H9 (cell line): Measurements from ENCODE around the gene SMU1. TPM values are rescaled to one million over a fixed set of nuclear protein-coding genes. Genes with fewer than 3 reads are reported as not detected.

ENCODE experiments used
- DNase-seq: peaks from one replicate; pipeline ENCODE4 v3.0.0-alpha.2; 2017
- H2AFZ ChIP-seq: one replicate; pipeline ENCODE4 v1.6.1; 2013; ENCODE audit warnings: mild to moderate bottlenecking, low read length, control low read depth, moderate library complexity
- H2AK5ac ChIP-seq: 2 replicates; pipeline ENCODE4 v1.6.1; 2013; ENCODE audit warnings: low read length, control low read depth, mixed read lengths; ENCODE audit not compliant: insufficient read length
- H2BK120ac ChIP-seq: one replicate; pipeline ENCODE4 v1.6.1; 2013; ENCODE audit warnings: low read depth, mild to moderate bottlenecking, low read length, control low read depth, inconsistent platforms; ENCODE audit not compliant: poor library complexity, severe bottlenecking
- H2BK12ac ChIP-seq: 2 replicates; pipeline ENCODE4 v1.6.1; 2013; ENCODE audit warnings: low read length, control low read depth, mixed read lengths, low read depth; ENCODE audit not compliant: insufficient read length
- H2BK15ac ChIP-seq: 2 replicates; pipeline ENCODE4 v1.6.1; 2013; ENCODE audit warnings: low read depth, low read length, control low read depth
- H2BK20ac ChIP-seq: one replicate; pipeline ENCODE4 v1.6.1; 2013; ENCODE audit warnings: low read depth, mild to moderate bottlenecking, low read length, control low read depth, inconsistent platforms; ENCODE audit not compliant: poor library complexity, severe bottlenecking
- H2BK5ac ChIP-seq: 2 replicates; pipeline ENCODE4 v1.6.1; 2013; ENCODE audit warnings: low read length, control low read depth, mixed read lengths; ENCODE audit not compliant: insufficient read length
- H3K14ac ChIP-seq: 2 replicates; pipeline ENCODE4 v1.6.1; 2013; ENCODE audit warnings: low read length, control low read depth; ENCODE audit not compliant: insufficient read depth
- H3K18ac ChIP-seq: 2 replicates; pipeline ENCODE4 v1.6.1; 2013; ENCODE audit warnings: low read depth, mild to moderate bottlenecking, mixed read lengths, low read length, control low read depth; ENCODE audit not compliant: insufficient read length
- H3K23ac ChIP-seq: 2 replicates; pipeline ENCODE4 v1.6.1; 2013; ENCODE audit warnings: low read length, control low read depth, mixed read lengths, low read depth; ENCODE audit not compliant: insufficient read length
- H3K23me2 ChIP-seq: 2 replicates; pipeline ENCODE4 v1.6.1; 2013; ENCODE audit warnings: low read depth, mild to moderate bottlenecking, mixed read lengths, low read length, control low read depth; ENCODE audit not compliant: insufficient read length, poor library complexity, severe bottlenecking
- H3K27ac ChIP-seq: 2 replicates; pipeline ENCODE4 v1.5.1; 2013; ENCODE audit warnings: low read length, control low read depth, mixed read lengths, low read depth; ENCODE audit not compliant: insufficient read length
- H3K27me3 ChIP-seq: 2 replicates; pipeline ENCODE4 v1.6.1; 2013; ENCODE audit warnings: low read length, control low read depth, inconsistent platforms; ENCODE audit not compliant: insufficient read depth
- H3K4ac ChIP-seq: 2 replicates; pipeline ENCODE4 v1.6.1; 2013; ENCODE audit warnings: low read depth, mild to moderate bottlenecking, control low read depth, inconsistent platforms, low read length, moderate library complexity
- H3K4me1 ChIP-seq: 2 replicates; pipeline ENCODE4 v1.6.1; 2013; ENCODE audit warnings: low read length, control low read depth, inconsistent platforms; ENCODE audit not compliant: insufficient read depth
- H3K4me2 ChIP-seq: 2 replicates; pipeline ENCODE4 v1.6.1; 2013; ENCODE audit warnings: low read length, control low read depth, mixed read lengths; ENCODE audit not compliant: insufficient read length, insufficient read depth
- H3K56ac ChIP-seq: 2 replicates; pipeline ENCODE4 v1.6.1; 2013; ENCODE audit warnings: low read depth, mild to moderate bottlenecking, mixed read lengths, low read length, control low read depth; ENCODE audit not compliant: insufficient read length
- H3K79me1 ChIP-seq: 2 replicates; pipeline ENCODE4 v1.6.1; 2013; ENCODE audit warnings: low read depth, mild to moderate bottlenecking, moderate library complexity, low read length, control low read depth, inconsistent platforms; ENCODE audit not compliant: insufficient read depth, poor library complexity, severe bottlenecking
- H3K79me2 ChIP-seq: 2 replicates; pipeline ENCODE4 v1.6.1; 2013; ENCODE audit warnings: low read length, control low read depth, inconsistent platforms; ENCODE audit not compliant: insufficient read depth
- H3K9ac ChIP-seq: 2 replicates; pipeline ENCODE4 v1.6.1; 2013; ENCODE audit warnings: low read length, control low read depth, mixed read lengths; ENCODE audit not compliant: insufficient read length; ENCODE audit errors: extremely low read depth
- H3K9me3 ChIP-seq: one replicate; pipeline ENCODE4 v1.6.1; 2013; ENCODE audit warnings: low read depth, low read length, inconsistent platforms; ENCODE audit not compliant: control insufficient read depth
- H3T11ph ChIP-seq: one replicate; pipeline ENCODE4 v1.6.1; 2013; ENCODE audit warnings: mild to moderate bottlenecking, low read length, control low read depth, inconsistent platforms
- H4K20me1 ChIP-seq: one replicate; pipeline ENCODE4 v1.6.1; 2013; ENCODE audit not compliant: control insufficient read depth, insufficient read length, insufficient read depth
- H4K5ac ChIP-seq: 2 replicates; pipeline ENCODE4 v1.6.1; 2013; ENCODE audit warnings: low read depth, mild to moderate bottlenecking, mixed read lengths, low read length, control low read depth; ENCODE audit not compliant: insufficient read length
- H4K8ac ChIP-seq: replicated peaks from 2 replicates; pipeline ENCODE4 v1.6.1; 2013; ENCODE audit warnings: low read length, control low read depth, mixed read lengths, low read depth; ENCODE audit not compliant: insufficient read length
- H4K91ac ChIP-seq: 2 replicates; pipeline ENCODE4 v1.6.1; 2013; ENCODE audit warnings: low read depth, mild to moderate bottlenecking, moderate library complexity, mixed read lengths, low read length, control low read depth; ENCODE audit not compliant: insufficient read length
- H3K27ac Mint-ChIP-seq, 3 experiments: 2 replicates in 2 of 3; 3 replicates in 1 of 3; pipeline ENCODE4 v1.8.0; 2020 to 2021; ENCODE audit warnings: mixed read lengths in 3 of 3, mild to moderate bottlenecking in 1 of 3, moderate library complexity in 1 of 3
- H3K27me3 Mint-ChIP-seq: 2 replicates; pipeline ENCODE4 v1.8.0; 2021; ENCODE audit warnings: low read depth, mild to moderate bottlenecking, moderate library complexity, mixed read lengths
- H3K36me3 Mint-ChIP-seq, 3 experiments: 2 replicates in 2 of 3; 3 replicates in 1 of 3; pipeline ENCODE4 v1.8.0; 2020 to 2021; ENCODE audit warnings: low read depth in 3 of 3, mixed read lengths in 3 of 3; ENCODE audit not compliant: insufficient read depth in 1 of 3
- H3K4me1 Mint-ChIP-seq, 2 experiments: 2 replicates each; pipeline ENCODE4 v1.8.0; 2020; ENCODE audit warnings: mixed read lengths in 2 of 2
- H3K4me3 Mint-ChIP-seq, 2 experiments: 2 replicates in 1 of 2; 3 replicates in 1 of 2; pipeline ENCODE4 v1.8.0; 2020 to 2021; ENCODE audit warnings: mild to moderate bottlenecking in 2 of 2, mixed read lengths in 2 of 2, moderate library complexity in 1 of 2
- H3K9me3 Mint-ChIP-seq, 2 experiments: 2 replicates in 1 of 2; 3 replicates in 1 of 2; pipeline ENCODE4 v1.8.0; 2020; ENCODE audit warnings: mild to moderate bottlenecking in 2 of 2, mixed read lengths in 2 of 2, moderate library complexity in 1 of 2
- WGBS: extraction: QIAGEN DNeasy Blood & Tissue Kit; methylation state at CpG from one replicate; pipeline ENCODE4 v1.1.7; 2013; ENCODE audit warnings: missing lambda C conversion rate, low lambda C conversion rate, mixed read lengths; ENCODE audit not compliant: insufficient read length; ENCODE audit errors: extremely low coverage; 5-methylcytosine and 5-hydroxymethylcytosine counted together
- total RNA-seq: library from RNA; stranded (reverse); gene quantifications from 2 replicates; pipeline ENCODE4 v1.2.1, GENCODE V29; 2021
- TF ChIP-seq, protein P1 (sequence below): fragments of 200-600 bp; sonication (generic); conservative IDR thresholded peaks from 3 replicates; pipeline ENCODE4 v1.8.0; 2021; ENCODE audit warnings: antibody characterized with exemption, mild to moderate bottlenecking

Gene SMU1
- total RNA-seq, 1 experiment from 2014 or later, result 26.9 TPM

DNA sequence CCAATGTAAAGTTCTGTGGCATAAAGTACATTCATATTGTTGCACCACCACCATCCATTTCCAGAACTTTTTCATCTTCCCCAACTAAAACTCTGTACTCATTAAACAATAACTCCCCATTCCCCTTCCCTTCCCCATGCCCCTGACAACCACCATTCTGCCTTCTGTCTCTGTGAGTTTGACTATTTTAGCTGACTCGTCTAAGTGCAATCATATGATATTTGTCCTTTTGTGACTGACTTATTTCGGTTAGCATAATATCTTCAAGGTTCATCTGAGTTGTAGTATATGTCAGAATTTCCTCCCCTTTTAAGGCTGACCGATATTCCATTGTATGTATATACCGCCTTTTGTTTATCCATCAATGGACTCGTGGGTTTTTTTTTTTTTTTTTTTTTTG is 29.0 kb upstream of the SMU1 start:
- Histone ChIP-seq H4K5ac (no peak overlapping the region), H4K91ac (no peak overlapping the region), H3K4me1 (no peaks in the 10 kb centered on the region; the same call in 1 of the 2 replicates), H3K4ac (no peak overlapping the region), H3K18ac (no peak overlapping the region), H3K23me2 (no peaks in the 10 kb centered on the region), H3K27ac (no peak overlapping the region), H3K79me2 (no peaks in the 10 kb centered on the region), H3K79me1 (no peaks in the 10 kb centered on the region), H3K27me3 (no peaks in the 10 kb centered on the region), H2BK5ac (no peak overlapping the region), H3K23ac (no peak overlapping the region), H3T11ph (no peak overlapping the region), H2BK12ac (no peak overlapping the region), H2BK15ac (no peak overlapping the region), H3K4me2 (no peak overlapping the region), H4K20me1 (no peaks in the 10 kb centered on the region), H2AK5ac (no peak overlapping the region), H3K14ac (no peak overlapping the region), H2AFZ (no peak overlapping the region), H2BK20ac (no peak overlapping the region), H3K56ac (no peak overlapping the region), H2BK120ac (no peak overlapping the region), H4K8ac (no peak overlapping the region), H3K9ac (no peak overlapping the region), H3K9me3 (no peaks in the 10 kb centered on the region)
- no peak overlapping the region for H3K27ac Mint-ChIP-seq
- TF ChIP-seq, protein P1, sequence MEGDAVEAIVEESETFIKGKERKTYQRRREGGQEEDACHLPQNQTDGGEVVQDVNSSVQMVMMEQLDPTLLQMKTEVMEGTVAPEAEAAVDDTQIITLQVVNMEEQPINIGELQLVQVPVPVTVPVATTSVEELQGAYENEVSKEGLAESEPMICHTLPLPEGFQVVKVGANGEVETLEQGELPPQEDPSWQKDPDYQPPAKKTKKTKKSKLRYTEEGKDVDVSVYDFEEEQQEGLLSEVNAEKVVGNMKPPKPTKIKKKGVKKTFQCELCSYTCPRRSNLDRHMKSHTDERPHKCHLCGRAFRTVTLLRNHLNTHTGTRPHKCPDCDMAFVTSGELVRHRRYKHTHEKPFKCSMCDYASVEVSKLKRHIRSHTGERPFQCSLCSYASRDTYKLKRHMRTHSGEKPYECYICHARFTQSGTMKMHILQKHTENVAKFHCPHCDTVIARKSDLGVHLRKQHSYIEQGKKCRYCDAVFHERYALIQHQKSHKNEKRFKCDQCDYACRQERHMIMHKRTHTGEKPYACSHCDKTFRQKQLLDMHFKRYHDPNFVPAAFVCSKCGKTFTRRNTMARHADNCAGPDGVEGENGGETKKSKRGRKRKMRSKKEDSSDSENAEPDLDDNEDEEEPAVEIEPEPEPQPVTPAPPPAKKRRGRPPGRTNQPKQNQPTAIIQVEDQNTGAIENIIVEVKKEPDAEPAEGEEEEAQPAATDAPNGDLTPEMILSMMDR, result no peak
- H3K27me3 Mint-ChIP-seq, result no peaks in the 10 kb centered on the region; the same call in 1 of the 2 replicates
- no peak overlapping the region for H3K4me3 Mint-ChIP-seq
- WGBS, result no CpG with 5 or more reads among the region's 5 CpGs
- no peak for DNase-seq
- H3K9me3 Mint-ChIP-seq, result no peaks in the 10 kb centered on the region
- H3K4me1 Mint-ChIP-seq, result peaks cover 23 to 25% of the 10 kb centered on the region in 2 experiments
- H3K36me3 Mint-ChIP-seq, result no peaks in the 10 kb centered on the region
